Suprapubic skin (tissue), 4 donors: Measurements from ENCODE around the gene SORCS2. TPM values are rescaled to one million over a fixed set of nuclear protein-coding genes. Genes with fewer than 3 reads are reported as not detected.

Source experiments
- DNase-seq, 2 donors: peaks; one replicate each; pipeline ENCODE4 v3.0.0-alpha.2; 2019; ENCODE audit warnings: low spot score in 2 of 2
- H3K27ac ChIP-seq: fragments of 200-600 bp; sonication (generic); one replicate; pipeline ENCODE4 v1.5.1; 2019
- H3K27me3 ChIP-seq: fragments of 200-600 bp; sonication (generic); one replicate; pipeline ENCODE4 v1.5.1; 2019
- H3K36me3 ChIP-seq: fragments of 200-600 bp; sonication (generic); one replicate; pipeline ENCODE4 v1.5.1; 2019
- H3K4me1 ChIP-seq: fragments of 200-600 bp; sonication (generic); one replicate; pipeline ENCODE4 v1.5.1; 2019
- H3K4me3 ChIP-seq: fragments of 200-600 bp; sonication (generic); one replicate; pipeline ENCODE4 v1.5.1; 2019; ENCODE audit warnings: mild to moderate bottlenecking
- H3K9me3 ChIP-seq: fragments of 200-600 bp; sonication (generic); one replicate; pipeline ENCODE4 v1.5.1; 2019
- CTCF ChIP-seq, 2 donors: fragments of 200-600 bp in 1 of 2; fragments of 450-650 bp in 1 of 2; sonication (generic) in 1 of 2; IDR thresholded peaks; one replicate each; pipeline ENCODE4 v1.5.1; 2016 to 2019; ENCODE audit warnings: antibody characterized with exemption in 2 of 2, mild to moderate bottlenecking in 1 of 2, moderate library complexity in 1 of 2
- EP300 ChIP-seq: sonication (generic); formaldehyde crosslinking; IDR thresholded peaks from one replicate; pipeline ENCODE4 v1.6.1; 2017; ENCODE audit warnings: antibody characterized with exemption
- POLR2A ChIP-seq, 2 donors: fragments of 450-650 bp; IDR thresholded peaks; one replicate each; pipeline ENCODE4 v1.6.1; 2017; ENCODE audit warnings: antibody characterized with exemption in 2 of 2, mild to moderate bottlenecking in 2 of 2, moderate library complexity in 2 of 2
- POLR2AphosphoS5 ChIP-seq, 3 donors: sonication (generic); formaldehyde crosslinking; IDR thresholded peaks; one replicate each; pipeline ENCODE4 v1.6.1; 2017; ENCODE audit warnings: antibody characterized with exemption in 3 of 3
- WGBS: methylation state at CpG from one replicate; pipeline ENCODE4 v1.1.5; 2018; 5-methylcytosine and 5-hydroxymethylcytosine counted together
- total RNA-seq, 4 donors: library from RNA; depleted of rRNA; stranded (reverse); fragments of >200 nt; gene quantifications; one replicate each; pipeline ENCODE4 v1.1.0, GENCODE V29; 2016

The SORCS2 gene
- total RNA-seq, 4 donors from 2014 or later = 0.94 to 4.6 (median 1.3) TPM

GRCh38 chr4:7744142-7744804 lies 551.9 kb downstream of the SORCS2 start:
- no peaks in the 10 kb centered on the region for H3K4me1 ChIP-seq
- H3K9me3 ChIP-seq = no peaks in the 10 kb centered on the region
- no peak overlapping the region for H3K4me3 ChIP-seq
- 78% methylated on average over 16 of the region's 16 CpGs for WGBS
- TF ChIP-seq POLR2AphosphoS5 (IDR thresholded peaks at IDR 0.05) (no peak), POLR2A (IDR thresholded peaks at IDR 0.05) (no peak), CTCF (IDR thresholded peaks at IDR 0.05) (no peak), EP300 (no peak)
- no peak overlapping the region for H3K27ac ChIP-seq
- no peaks in the 10 kb centered on the region for H3K27me3 ChIP-seq
- no peak for DNase-seq
- H3K36me3 ChIP-seq = no peaks in the 10 kb centered on the region

- no peak for DNase-seq
- no peaks in the 10 kb centered on the region for H3K9me3 ChIP-seq
- H3K36me3 ChIP-seq = no peaks in the 10 kb centered on the region
- WGBS = 86% methylated on average over 12 of the region's 15 CpGs
- no peaks in the 10 kb centered on the region for H3K4me1 ChIP-seq
- TF ChIP-seq POLR2A (IDR thresholded peaks at IDR 0.05) (no peak), EP300 (no peak), CTCF (IDR thresholded peaks at IDR 0.05) (no peak), POLR2AphosphoS5 (IDR thresholded peaks at IDR 0.05) (no peak)
- no peak overlapping the region for H3K27ac ChIP-seq
- H3K4me3 ChIP-seq = no peak overlapping the region
- H3K27me3 ChIP-seq = no peaks in the 10 kb centered on the region
These were observed 553.1 kb downstream of the SORCS2 start for GRCh38 chr4:7745301-7745885.

GRCh38 chr4:7746351-7747061 lies 554.2 kb downstream of the SORCS2 start:
- Histone ChIP-seq H3K27me3 (no peaks in the 10 kb centered on the region), H3K27ac (no peak overlapping the region), H3K9me3 (no peaks in the 10 kb centered on the region), H3K36me3 (no peaks in the 10 kb centered on the region), H3K4me1 (no peaks in the 10 kb centered on the region), H3K4me3 (no peak overlapping the region)
- 86% methylated on average over 20 of the region's 20 CpGs for WGBS
- no peak for DNase-seq
- no peak for TF ChIP-seq EP300
- no peak for TF ChIP-seq CTCF (IDR thresholded peaks at IDR 0.05)
- TF ChIP-seq POLR2AphosphoS5 (IDR thresholded peaks at IDR 0.05) = no peak
- no peak for TF ChIP-seq POLR2A (IDR thresholded peaks at IDR 0.05)

- H3K36me3 ChIP-seq = no peaks in the 10 kb centered on the region
- TF ChIP-seq POLR2AphosphoS5 (IDR thresholded peaks at IDR 0.05) (no peak), EP300 (no peak), POLR2A (IDR thresholded peaks at IDR 0.05) (no peak), CTCF (IDR thresholded peaks at IDR 0.05) (no peak)
- H3K4me1 ChIP-seq = no peaks in the 10 kb centered on the region
- H3K9me3 ChIP-seq = no peaks in the 10 kb centered on the region
- 88% methylated on average over 7 of the region's 7 CpGs for WGBS
- no peaks in the 10 kb centered on the region for H3K27me3 ChIP-seq
- H3K4me3 ChIP-seq = no peak overlapping the region
- no peak for DNase-seq
- no peak overlapping the region for H3K27ac ChIP-seq
These were observed 554.7 kb downstream of the SORCS2 start for GRCh38 chr4:7747062-7747385.

- no peak overlapping the region for H3K4me3 ChIP-seq
- TF ChIP-seq POLR2AphosphoS5 (IDR thresholded peaks at IDR 0.05) (no peak), EP300 (no peak), CTCF (IDR thresholded peaks at IDR 0.05) (no peak), POLR2A (IDR thresholded peaks at IDR 0.05) (no peak)
- H3K27me3 ChIP-seq = no peaks in the 10 kb centered on the region
- H3K36me3 ChIP-seq = no peaks in the 10 kb centered on the region
- H3K4me1 ChIP-seq = no peaks in the 10 kb centered on the region
- no peaks in the 10 kb centered on the region for H3K9me3 ChIP-seq
- H3K27ac ChIP-seq = no peak overlapping the region
- 96% methylated on average over 11 of the region's 11 CpGs for WGBS
- no peak for DNase-seq
These were observed 555.2 kb downstream of the SORCS2 start for GRCh38 chr4:7747566-7747965.
